HG03565 (cell line): ENCODE measurements around the gene C17orf50.
"Not testable (repeated sequence)": the region's sequence is repeated elsewhere in the genome, so short reads cannot be mapped to it uniquely, and the experiment has no call there.

Source experiments
- ATAC-seq: cut with Tn5 transposase; IDR thresholded peaks from one replicate; pipeline ENCODE4 v1.9.1; 2021; ENCODE audit warnings: mild to moderate bottlenecking, moderate library complexity; ENCODE audit not compliant: unreplicated experiment

Gene C17orf50

DNA sequence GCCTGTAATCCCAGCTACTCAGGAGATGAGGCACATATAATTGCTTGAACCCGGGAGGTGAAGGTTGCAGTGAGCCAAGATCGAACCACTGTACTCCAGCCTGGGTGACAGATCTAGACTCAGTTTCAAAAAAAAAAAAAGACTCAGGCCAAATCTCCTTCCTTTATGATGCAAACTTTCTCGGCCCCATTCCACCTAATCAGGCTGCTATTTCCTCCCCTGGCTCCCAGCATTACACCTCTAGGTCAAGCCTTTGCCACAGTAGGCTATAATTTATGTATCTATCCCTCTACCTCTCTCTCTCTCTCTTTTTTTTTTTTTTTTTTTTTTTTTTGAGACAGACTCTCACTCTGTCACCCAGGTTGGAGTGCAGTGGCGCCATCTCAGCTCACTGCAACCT is 9.1 kb upstream of the C17orf50 start:
- ATAC-seq: not testable (repeated sequence)

GRCh38 chr17:35752471-35752870 is 8.2 kb upstream of the C17orf50 start:
- ATAC-seq: no peak

DNA sequence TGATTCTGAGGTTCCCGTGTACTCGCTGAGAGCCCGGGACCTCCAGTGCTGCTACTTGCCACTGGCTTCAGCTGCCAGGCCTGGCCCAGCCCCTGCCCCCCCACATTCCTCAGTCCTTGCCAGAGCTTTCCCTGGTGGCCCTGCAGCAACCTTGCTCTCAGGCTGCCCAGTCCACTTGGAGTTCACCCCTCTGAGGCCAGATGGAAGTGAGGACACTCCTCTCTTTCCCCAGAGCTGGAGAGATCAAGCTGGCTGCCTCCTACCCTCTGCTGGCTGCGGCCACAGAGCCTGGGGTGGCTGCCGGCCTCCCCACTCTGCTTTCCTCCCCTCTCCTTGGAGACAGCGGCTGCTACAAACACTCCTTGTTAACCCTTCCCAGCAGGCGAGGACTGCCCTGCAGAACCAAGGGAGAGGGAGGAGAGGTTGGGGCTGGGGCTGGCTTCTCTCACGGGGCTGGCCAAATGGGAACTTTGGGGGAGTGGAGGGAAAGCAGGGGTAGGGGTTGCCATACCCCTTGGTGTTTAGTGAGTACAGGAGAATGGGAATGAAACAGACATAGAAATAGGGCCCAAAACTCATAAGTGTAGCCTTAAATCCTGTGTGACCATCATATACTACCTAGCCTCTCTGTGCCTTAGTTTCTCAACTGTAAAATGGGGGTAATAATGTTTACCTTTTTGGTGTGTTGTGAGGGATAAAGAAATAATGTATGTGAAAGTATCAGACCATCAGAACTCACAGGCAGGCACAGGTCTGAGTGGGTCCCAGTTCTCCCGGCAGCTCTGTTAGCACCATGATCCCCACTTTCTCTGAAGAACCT is 7.5 kb upstream of the C17orf50 start, which contains the start of gene GAS2L2:
TSS of gene GAS2L2 (minus strand) at position 295 of the 820 bp plus-strand sequence. CDS start 389 bp downstream, outside the sequence.
- ATAC-seq: no peak

DNA sequence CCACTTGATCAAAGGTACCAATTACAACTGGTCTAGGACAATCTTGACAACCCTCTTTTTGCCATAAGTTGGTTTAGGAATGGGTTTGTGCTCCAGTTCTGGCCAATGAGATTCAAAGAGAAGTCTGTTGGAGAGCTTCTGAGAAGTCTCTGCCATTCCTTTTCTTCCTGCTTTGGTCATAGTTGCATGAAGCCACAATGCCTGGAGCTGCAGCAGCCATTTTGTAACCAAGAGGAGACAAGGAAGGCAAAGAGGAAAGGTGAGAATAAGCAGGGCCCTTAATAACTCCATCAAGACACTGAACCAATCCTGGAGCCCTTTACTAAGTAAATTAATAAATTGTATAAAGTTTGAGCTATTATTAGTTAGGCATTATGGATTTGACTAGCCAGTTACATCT is 3.4 kb upstream of the C17orf50 start:
- no peak for ATAC-seq

GRCh38 chr17:35761601-35762000 is 914 bp downstream of the C17orf50 start:
- ATAC-seq: no peak

- no peak for ATAC-seq
Measured at GRCh38 chr17:35763767-35764122, 3.1 kb downstream of the C17orf50 start.

- ATAC-seq: peak; percentile 80
Measured at GRCh38 chr17:35764123-35764991, 3.7 kb downstream of the C17orf50 start.

DNA sequence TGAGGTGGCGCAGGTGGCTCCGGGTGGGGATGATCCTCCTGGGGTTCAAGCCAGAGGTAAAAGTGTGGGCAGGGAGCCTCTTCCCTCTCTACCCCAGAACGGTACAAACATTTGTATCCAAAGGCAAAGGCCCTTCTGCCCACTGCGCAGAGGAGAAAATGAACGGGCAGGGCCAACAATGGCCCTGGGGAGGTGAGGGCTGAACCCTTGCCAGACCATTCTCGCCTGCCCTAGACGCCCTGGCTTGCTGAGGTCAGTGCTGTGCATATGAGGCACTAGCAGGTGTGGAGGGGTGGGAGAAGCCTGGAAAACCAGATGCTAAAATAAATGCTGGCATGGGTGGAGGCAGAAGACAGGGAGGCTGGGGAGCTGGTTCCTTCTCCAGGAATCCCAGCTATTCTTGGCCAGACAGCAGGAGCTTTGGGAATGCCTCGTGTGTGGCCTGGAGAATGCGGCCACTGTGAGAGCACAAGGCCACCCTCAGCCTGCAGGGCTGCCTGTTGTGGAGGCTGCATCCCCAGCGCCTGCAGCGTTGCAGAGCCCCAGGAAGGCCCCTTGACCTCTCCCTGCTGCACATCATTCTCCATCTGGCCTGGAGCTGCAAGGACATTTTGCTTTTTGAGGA is 4.5 kb downstream of the C17orf50 start:
- no peak for ATAC-seq

- ATAC-seq: no peak
Measured at GRCh38 chr17:35765756-35766488, 5.2 kb downstream of the C17orf50 start.

- ATAC-seq: no peak
Measured at GRCh38 chr17:35766489-35766877, 5.8 kb downstream of the C17orf50 start.

GRCh38 chr17:35766903-35767510 is 6.3 kb downstream of the C17orf50 start:
- no peak for ATAC-seq

GRCh38 chr17:35768797-35769196 is 8.1 kb downstream of the C17orf50 start:
- ATAC-seq: no peak

- ATAC-seq: no peak
Measured at GRCh38 chr17:35769895-35770486, 9.3 kb downstream of the C17orf50 start.

DNA sequence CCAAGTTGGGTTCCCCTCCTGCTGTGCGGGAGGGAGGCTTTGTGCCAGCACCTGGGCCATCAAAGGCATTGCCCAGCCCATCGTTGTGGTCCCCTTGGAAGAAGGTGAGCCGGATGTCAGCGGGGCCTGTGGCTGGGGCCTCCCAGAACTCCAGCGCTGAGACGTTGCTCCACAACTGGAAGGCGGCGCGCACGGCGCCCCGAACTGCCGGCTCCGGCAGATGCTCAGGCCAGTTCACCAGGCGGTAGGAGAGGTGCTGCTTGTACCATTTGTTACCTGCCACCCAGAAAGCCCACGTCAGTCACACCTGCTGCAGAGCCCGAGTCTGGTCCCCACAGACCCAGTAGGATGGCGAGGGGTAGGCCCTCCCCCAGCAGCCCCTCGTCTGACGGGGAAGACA is 12.4 kb downstream of the C17orf50 start:
- ATAC-seq: no peak

GRCh38 chr17:35773679-35774425 is 13.2 kb downstream of the C17orf50 start:
- no peak for ATAC-seq

DNA sequence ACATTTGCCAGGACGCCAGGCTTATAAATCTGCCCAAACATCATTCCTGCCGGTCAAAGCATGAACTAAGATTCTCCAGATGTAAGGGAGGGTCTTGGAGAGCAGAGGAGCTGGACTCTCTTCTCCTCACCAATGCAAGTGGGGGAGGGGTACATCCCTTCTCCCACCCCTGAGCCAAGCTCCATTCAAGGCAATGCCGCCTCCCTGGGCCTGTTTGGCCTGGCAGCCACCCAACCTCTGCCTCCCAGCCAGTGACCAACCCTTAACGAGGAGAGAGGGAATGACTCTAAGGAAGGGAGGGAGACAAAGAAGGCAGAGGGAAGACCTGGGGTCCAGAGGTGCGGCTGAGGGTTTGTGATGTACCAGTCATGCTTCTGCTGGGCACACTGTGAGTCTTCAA is 13.8 kb downstream of the C17orf50 start:
- ATAC-seq: no peak

GRCh38 chr17:35775039-35775438 is 14.4 kb downstream of the C17orf50 start:
- ATAC-seq: no peak

DNA sequence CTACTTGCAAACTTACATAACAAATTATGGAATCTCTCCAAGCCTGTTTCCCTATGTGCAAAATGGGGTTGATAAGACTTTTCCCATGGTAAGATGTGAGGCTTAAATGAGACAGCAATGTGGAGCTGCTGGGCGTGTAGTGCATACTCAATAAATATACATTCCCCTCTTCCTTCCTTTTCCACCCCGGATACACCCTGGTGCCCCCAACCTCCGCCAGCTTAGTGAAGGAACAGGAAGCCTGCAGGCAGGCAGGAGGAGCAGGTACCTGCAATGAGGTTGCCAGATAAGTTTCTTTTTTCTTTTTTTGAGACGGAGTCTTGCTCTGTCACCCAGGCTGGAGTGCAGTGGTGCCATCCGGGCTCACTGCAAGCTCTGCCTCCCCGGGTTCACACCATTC is 14.9 kb downstream of the C17orf50 start:
- no peak for ATAC-seq

- ATAC-seq: no peak
Measured at GRCh38 chr17:35778641-35779196, 18.0 kb downstream of the C17orf50 start.
